Measurements from ENCODE around the gene TMEM132E.

The TMEM132E gene

GRCh38 chr17:34549966-34550365 lies 29.4 kb upstream of the TMEM132E start:
- Histone ChIP-seq H3K4me3 (ENCODE audit: low read depth, low read length) (no peak overlapping the region), H3K9me3 (ENCODE audit: control insufficient read depth, insufficient read depth, low read depth, low read length) (no peaks in the 10 kb centered on the region), H3K27ac (ENCODE audit: extremely low read depth, low read depth, low read length) (no peak overlapping the region), H3K4me1 (ENCODE audit: control insufficient read depth, insufficient read depth, low read length) (no peaks in the 10 kb centered on the region), H3K36me3 (ENCODE audit: control insufficient read depth in 2 of 2, insufficient read depth in 1 of 2, low read length in 2 of 2) (no peaks in the 10 kb centered on the region)
- TF ChIP-seq PRDM2 (tag by site-specific recombination; IDR thresholded peaks at IDR 0.05; ENCODE audit: borderline replicate concordance) (no peak), ZNF391 (tag by site-specific recombination; IDR thresholded peaks at IDR 0.05; ENCODE audit: borderline replicate concordance, low read depth) (no peak), YY2 (tag by site-specific recombination; IDR thresholded peaks at IDR 0.05) (no peak), SCRT1 (tag by site-specific recombination; IDR thresholded peaks at IDR 0.05; ENCODE audit: borderline replicate concordance) (no peak), ZNF658 (tag by site-specific recombination; IDR thresholded peaks at IDR 0.05) (no peak), ATF2 (tag by site-specific recombination; IDR thresholded peaks at IDR 0.05; ENCODE audit: low read depth) (no peak), ZBTB48 (tag by site-specific recombination; IDR thresholded peaks at IDR 0.05) (no peak), ZNF174 (tag by site-specific recombination; IDR thresholded peaks at IDR 0.05) (no peak), ZNF544 (tag by site-specific recombination; IDR thresholded peaks at IDR 0.05) (no peak), ZNF280C (tag by site-specific recombination; IDR thresholded peaks at IDR 0.05) (no peak), ZSCAN16 (tag by site-specific recombination; IDR thresholded peaks at IDR 0.05) (no peak), HOXC10 (CRISPR knock-in tag; IDR thresholded peaks at IDR 0.05) (no peak), ZNF830 (tag by site-specific recombination; IDR thresholded peaks at IDR 0.05; ENCODE audit: low read depth) (no peak), ZSCAN18 (tag by site-specific recombination; IDR thresholded peaks at IDR 0.05) (no peak), ZNF645 (tag by site-specific recombination; IDR thresholded peaks at IDR 0.05) (no peak), ZNF791 (tag by site-specific recombination; IDR thresholded peaks at IDR 0.05) (no peak), KLF17 (tag by site-specific recombination; IDR thresholded peaks at IDR 0.05) (no peak), TSHZ1 (tag by site-specific recombination; IDR thresholded peaks at IDR 0.05; ENCODE audit: borderline replicate concordance) (no peak), ZNF324 (tag by site-specific recombination; IDR thresholded peaks at IDR 0.05) (no peak)
- POLR2A ChIA-PET, result no interaction called here
- CTCF ChIA-PET, result interaction anchor here (1.0 to 1.6 kb wide), 2 partner anchors 10 to 34 kb away, joined by 3 to 6 read pairs; no protein-coding TSS in a partner anchor

Measured in HEK293 (cell line).